CD4-positive, alpha-beta memory T cell (primary cell): ENCODE results near the gene SLMAP. TPM values are rescaled to one million over a fixed set of nuclear protein-coding genes. Genes with fewer than 3 reads are reported as not detected.
A peak's percentile ranks its signal among the peaks of the same experiment; 100 is the strongest.

ENCODE experiments used
- CTCF ChIA-PET: fragments of 350-600 bp; sonication (Branson Sonifier 250); formaldehyde crosslinking; loops from one replicate; lab custom pipeline; 2021; ENCODE audit warnings: inconsistent platforms; ENCODE audit not compliant: partially characterized antibody; lab: Charles Lee
- POLR2A ChIA-PET: fragments of 350-600 bp; sonication (Branson Sonifier 250); formaldehyde crosslinking; loops from one replicate; lab custom pipeline; 2021; ENCODE audit not compliant: partially characterized antibody; lab: Charles Lee
- DNase-seq, 5 donors: peaks; one replicate each; pipeline versions ENCODE4 v3.0.0 to v3.0.0-alpha.2; 2020 to 2022; ENCODE audit warnings: mixed read lengths in 1 of 5
- H3K27ac ChIP-seq: one replicate; pipeline ENCODE4 v1.7.0; 2013; ENCODE audit warnings: low read depth, low read length
- H3K27me3 ChIP-seq: 2 replicates; pipeline ENCODE4 v1.7.0; 2013; ENCODE audit warnings: mild to moderate bottlenecking, low read length, moderate library complexity; ENCODE audit not compliant: insufficient read depth
- H3K36me3 ChIP-seq: 2 replicates; pipeline ENCODE4 v1.7.0; 2013; ENCODE audit warnings: mild to moderate bottlenecking, low read length, moderate library complexity; ENCODE audit not compliant: insufficient read depth
- H3K4me1 ChIP-seq: 2 replicates; pipeline ENCODE4 v1.7.0; 2013; ENCODE audit warnings: mild to moderate bottlenecking, low read length, moderate library complexity; ENCODE audit not compliant: insufficient read depth
- H3K4me3 ChIP-seq, 2 donors: one replicate each; pipeline ENCODE4 v1.7.0; 2013; ENCODE audit warnings: low read length in 2 of 2, mild to moderate bottlenecking in 1 of 2
- H3K9me3 ChIP-seq, 2 donors: one replicate each; pipeline ENCODE4 v1.7.0; 2013; ENCODE audit warnings: low read length in 2 of 2, control low read depth in 1 of 2; ENCODE audit not compliant: control insufficient read depth in 1 of 2
- H3K27ac Mint-ChIP-seq, 7 donors: one replicate each; pipeline ENCODE4 v1.8.0; 2020 to 2021; ENCODE audit warnings: mixed read lengths in 7 of 7, mild to moderate bottlenecking in 6 of 7, inconsistent platforms in 3 of 7, moderate library complexity in 3 of 7
- H3K27me3 Mint-ChIP-seq, 2 donors: one replicate each; pipeline ENCODE4 v1.8.0; 2020 to 2021; ENCODE audit warnings: mixed read lengths in 2 of 2
- H3K36me3 Mint-ChIP-seq, 2 donors: one replicate each; pipeline ENCODE4 v1.8.0; 2020 to 2021; ENCODE audit warnings: mixed read lengths in 2 of 2, inconsistent platforms in 1 of 2, mild to moderate bottlenecking in 1 of 2
- H3K4me1 Mint-ChIP-seq, 4 donors: one replicate each; pipeline ENCODE4 v1.8.0; 2020 to 2021; ENCODE audit warnings: mixed read lengths in 4 of 4, mild to moderate bottlenecking in 1 of 4
- H3K4me3 Mint-ChIP-seq, 8 donors: one replicate each; pipeline ENCODE4 v1.8.0; 2020 to 2021; ENCODE audit warnings: mixed read lengths in 8 of 8, mild to moderate bottlenecking in 7 of 8, moderate library complexity in 6 of 8, inconsistent platforms in 3 of 8
- H3K9me3 Mint-ChIP-seq, 8 donors: one replicate each; pipeline ENCODE4 v1.8.0; 2020 to 2021; ENCODE audit warnings: mixed read lengths in 8 of 8, mild to moderate bottlenecking in 5 of 8, inconsistent platforms in 3 of 8, moderate library complexity in 1 of 8
- intact Hi-C: fragments of 100-400 bp; cut with micrococcal nuclease; formaldehyde crosslinking; loops from one replicate; pipeline ENCODE4 v1.15.1; 2023
- polyA plus RNA-seq, 2 donors: library from polyadenylated mRNA; unstranded; fragments of 300-500 nt; fragmentation: Illumina TruSeq; gene quantifications; one replicate each; pipeline ENCODE4 v1.2.3, GENCODE V29; 2021
- total RNA-seq, 2 experiments: library from RNA; stranded (reverse); gene quantifications; one replicate each; pipeline ENCODE4 v1.2.3, GENCODE V29; 2021

Gene SLMAP
- total and polyA plus RNA-seq, 4 experiments from 2014 or later, result 17.5 to 69.0 (median 43.0) TPM

- Histone ChIP-seq H3K4me1 (no peaks in the 10 kb centered on the region), H3K36me3 (no peaks in the 10 kb centered on the region), H3K4me3 (no peak overlapping the region), H3K9me3 (no peaks in the 10 kb centered on the region), H3K27me3 (no peaks in the 10 kb centered on the region), H3K27ac (no peak overlapping the region)
- Mint-ChIP-seq H3K36me3 (no peaks in the 10 kb centered on the region), H3K4me3 (no peak overlapping the region), H3K4me1 (no peaks in the 10 kb centered on the region), H3K27me3 (no peaks in the 10 kb centered on the region), H3K9me3 (no peaks in the 10 kb centered on the region), H3K27ac (peak overlapping the region in 1 of 7 donors; percentile 13)
- intact Hi-C loops, result no loop called here
- CTCF ChIA-PET, result no interaction called here
- POLR2A ChIA-PET, result no interaction called here
- no peak for DNase-seq
These were observed 6.6 kb upstream of the SLMAP start for GRCh38 chr3:57749542-57749941.

GRCh38 chr3:57752307-57752706, 3.8 kb upstream of the SLMAP start:
- Histone ChIP-seq H3K36me3 (no peaks in the 10 kb centered on the region), H3K4me1 (peaks cover 4% of the 10 kb centered on the region), H3K4me3 (no peak overlapping the region), H3K27me3 (no peaks in the 10 kb centered on the region), H3K27ac (no peak overlapping the region), H3K9me3 (no peaks in the 10 kb centered on the region)
- DNase-seq, result no peak
- POLR2A ChIA-PET, result interaction anchor here (0.5 kb wide), 1 partner anchor 61 kb away, joined by 5 read pairs; no protein-coding TSS in a partner anchor
- Mint-ChIP-seq H3K4me1 (peaks cover 5 to 16% (median 9%) of the 10 kb centered on the region in 4 donors), H3K27ac (peak overlapping the region in 1 of 7 donors; percentile 45), H3K9me3 (no peaks in the 10 kb centered on the region), H3K27me3 (no peaks in the 10 kb centered on the region), H3K36me3 (peaks cover 0 to 9% of the 10 kb centered on the region in 2 donors), H3K4me3 (no peak overlapping the region)
- intact Hi-C loops, result no loop called here
- CTCF ChIA-PET, result interaction anchor here (0.7 kb wide), 1 partner anchor 57 kb away, joined by 3 read pairs; no protein-coding TSS in a partner anchor

- H3K4me3 ChIP-seq, result no peak overlapping the region
- CTCF ChIA-PET, result no interaction called here
- DNase-seq, result no peak
- H3K27ac ChIP-seq, result no peak overlapping the region
- H3K36me3 ChIP-seq, result no peaks in the 10 kb centered on the region
- peaks cover 9 to 23% (median 15%) of the 10 kb centered on the region in 4 donors for H3K4me1 Mint-ChIP-seq
- H3K27me3 Mint-ChIP-seq, result no peaks in the 10 kb centered on the region
- H3K9me3 Mint-ChIP-seq, result no peaks in the 10 kb centered on the region
- H3K9me3 ChIP-seq, result no peaks in the 10 kb centered on the region
- no peaks in the 10 kb centered on the region for H3K27me3 ChIP-seq
- peaks cover 4 to 15% of the 10 kb centered on the region in 2 donors for H3K36me3 Mint-ChIP-seq
- intact Hi-C loops, result no loop called here
- POLR2A ChIA-PET, result no interaction called here
- no peak overlapping the region for H3K27ac Mint-ChIP-seq
- peaks cover 11% of the 10 kb centered on the region for H3K4me1 ChIP-seq
- no peak overlapping the region for H3K4me3 Mint-ChIP-seq
These were observed 3.1 kb upstream of the SLMAP start for GRCh38 chr3:57753016-57753415.

- H3K4me1 ChIP-seq, result peaks cover 33% of the 10 kb centered on the region
- H3K36me3 ChIP-seq, result no peaks in the 10 kb centered on the region
- H3K27me3 Mint-ChIP-seq, result no peaks in the 10 kb centered on the region
- intact Hi-C loops, result loop anchor here (5.0 kb wide), 1 partner anchor 47 kb away; no protein-coding TSS in a partner anchor
- H3K36me3 Mint-ChIP-seq, result peaks cover 16 to 28% of the 10 kb centered on the region in 2 donors
- peak overlapping the region; percentile 86 to 98 (median 96) for H3K27ac Mint-ChIP-seq
- peak in 2 of 5 donors; percentile 33 to 39 for DNase-seq
- ChIA-PET POLR2A (interaction anchor here (0.6 to 3.5 kb wide), 17 partner anchors 9 to 1198 kb away, joined by 3 to 57 read pairs (median 4); partner anchors contain the start of genes ARF4, CCDC66, DENND6A and PDE12), CTCF (interaction anchor here (1.0 to 1.3 kb wide), 2 partner anchors 199 to 358 kb away, joined by 3 to 4 read pairs; partner anchors contain the start of gene PDE12)
- peaks cover 19 to 46% (median 33%) of the 10 kb centered on the region in 4 donors for H3K4me1 Mint-ChIP-seq
- no peaks in the 10 kb centered on the region for H3K9me3 Mint-ChIP-seq
- peak overlapping the region; percentile 40 to 81 for H3K4me3 ChIP-seq
- no peaks in the 10 kb centered on the region for H3K27me3 ChIP-seq
- no peaks in the 10 kb centered on the region for H3K9me3 ChIP-seq
- H3K4me3 Mint-ChIP-seq, result peak overlapping the region; percentile 95 to 99 (median 98)
- peak overlapping the region; percentile 77 for H3K27ac ChIP-seq
These were observed 787 bp upstream of the SLMAP start for GRCh38 chr3:57755368-57755675.

DNA sequence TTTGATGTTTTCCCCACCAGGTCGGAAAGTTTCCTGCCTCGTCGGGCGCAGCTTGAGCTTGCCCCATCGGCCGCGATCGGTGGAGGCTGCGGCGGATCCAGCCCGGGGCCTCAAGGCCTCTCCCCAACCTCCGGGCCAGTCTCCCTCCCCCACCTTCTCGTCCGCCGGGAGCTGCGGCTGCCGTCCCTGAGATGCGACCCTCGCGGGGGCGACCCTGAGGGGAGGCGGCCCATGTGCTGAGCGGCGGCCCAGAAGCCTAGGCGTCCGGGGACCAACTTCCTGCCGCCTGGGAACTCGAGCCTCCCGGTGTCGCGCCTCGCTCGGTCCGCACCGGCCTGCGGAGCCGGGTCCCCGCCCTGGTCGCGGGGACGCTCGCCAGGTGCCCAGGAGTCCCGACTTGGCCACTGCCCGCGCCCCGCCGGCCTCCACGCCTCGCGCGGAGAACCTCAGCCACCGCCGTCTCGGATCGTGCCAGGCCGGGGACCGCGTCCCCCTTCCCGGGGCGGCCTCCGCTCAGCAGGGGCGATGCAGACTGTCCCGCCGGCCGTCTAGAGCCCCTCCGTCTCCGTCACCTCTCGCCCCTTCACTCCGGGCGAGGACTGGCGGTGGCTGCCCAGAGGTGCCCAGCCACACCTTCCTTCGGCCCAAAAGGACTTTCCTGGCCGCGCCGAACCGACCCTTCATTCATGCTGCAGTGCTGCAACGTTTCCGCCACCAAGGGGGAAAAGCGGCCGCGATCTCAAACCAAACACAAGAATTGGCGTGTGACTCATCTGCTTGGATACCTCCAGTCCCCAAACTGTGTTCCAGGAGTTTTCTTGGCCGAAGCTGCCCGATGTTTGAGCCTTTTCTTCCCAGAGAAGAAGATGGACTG, 656 bp downstream of the SLMAP start:
- no peaks in the 10 kb centered on the region for H3K27me3 Mint-ChIP-seq
- H3K9me3 Mint-ChIP-seq, result no peaks in the 10 kb centered on the region
- ChIA-PET POLR2A (interaction anchor here (0.6 to 3.5 kb wide), 17 partner anchors 8 to 1031 kb away, joined by 3 to 57 read pairs (median 5); partner anchors contain the start of genes ARF4, DENND6A and PDE12), CTCF (interaction anchor here (0.8 to 1.3 kb wide), 2 partner anchors 159 to 359 kb away, joined by 3 to 4 read pairs; partner anchors contain the start of gene ARF4)
- no peaks in the 10 kb centered on the region for H3K27me3 ChIP-seq
- H3K4me3 Mint-ChIP-seq, result peak overlapping the region; percentile 96 to 99 (median 98)
- peaks cover 18 to 30% of the 10 kb centered on the region in 2 donors for H3K36me3 Mint-ChIP-seq
- intact Hi-C loops, result loop anchor here (1.0 to 5.0 kb wide), 7 partner anchors 46 to 528 kb away; partner anchors contain the start of genes ARF4, DENND6A and PDE12
- no peaks in the 10 kb centered on the region for H3K36me3 ChIP-seq
- H3K4me1 ChIP-seq, result peaks cover 46% of the 10 kb centered on the region
- H3K27ac ChIP-seq, result peak overlapping the region; percentile 77
- H3K27ac Mint-ChIP-seq, result peak overlapping the region; percentile 86 to 98 (median 96)
- H3K9me3 ChIP-seq, result no peaks in the 10 kb centered on the region
- peak overlapping the region; percentile 40 to 81 for H3K4me3 ChIP-seq
- peak; percentile 8 to 37 (median 18) for DNase-seq
- H3K4me1 Mint-ChIP-seq, result peaks cover 23 to 49% (median 38%) of the 10 kb centered on the region in 4 donors

GRCh38 chr3:57757642-57758297, 1.7 kb downstream of the SLMAP start:
- Mint-ChIP-seq H3K27ac (peak overlapping the region in 6 of 7 donors; percentile 4 to 93 (median 58)), H3K36me3 (peaks cover 21 to 33% of the 10 kb centered on the region in 2 donors), H3K27me3 (no peaks in the 10 kb centered on the region), H3K4me1 (peaks cover 25 to 57% (median 43%) of the 10 kb centered on the region in 4 donors), H3K4me3 (peak overlapping the region; percentile 94 to 98 (median 96)), H3K9me3 (no peaks in the 10 kb centered on the region)
- no peaks in the 10 kb centered on the region for H3K27me3 ChIP-seq
- H3K4me3 ChIP-seq, result peak overlapping the region; percentile 40 to 81
- H3K4me1 ChIP-seq, result peaks cover 54% of the 10 kb centered on the region
- no peaks in the 10 kb centered on the region for H3K36me3 ChIP-seq
- H3K9me3 ChIP-seq, result no peaks in the 10 kb centered on the region
- DNase-seq, result no peak
- intact Hi-C loops, result loop anchor here (2.0 to 5.0 kb wide), 2 partner anchors 45 to 201 kb away; partner anchors contain the start of gene PDE12
- ChIA-PET CTCF (no interaction called here), POLR2A (interaction anchor here (2.2 to 3.5 kb wide), 3 partner anchors 65 to 202 kb away, joined by 26 to 57 read pairs (median 38); partner anchors contain the start of genes ARF4, DENND6A and PDE12)
- H3K27ac ChIP-seq, result no peak overlapping the region
